Esophagus squamous epithelium (tissue), 5 donors: ENCODE measurements around the gene RNF217. TPM values are rescaled to one million over a fixed set of nuclear protein-coding genes. Genes with fewer than 3 reads are reported as not detected.

Experiments used
- DNase-seq: peaks from one replicate; lab custom pipeline; 2025; lab: John Stamatoyannopoulos, UW
- H3K27ac ChIP-seq, 4 donors: fragments of 200-600 bp; sonication (generic); one replicate each; pipeline ENCODE4 v1.5.1; 2016 to 2019; ENCODE audit warnings: mild to moderate bottlenecking in 1 of 4
- H3K27me3 ChIP-seq, 4 donors: fragments of 200-600 bp; sonication (generic); 1 replicate in 3 of 4; 2 replicates in 1 of 4; pipeline versions ENCODE4 v1.5.1 to v1.6.0; 2017 to 2021; ENCODE audit warnings: antibody characterized with exemption in 1 of 4
- H3K36me3 ChIP-seq, 3 donors: fragments of 200-600 bp; sonication (generic); one replicate each; pipeline ENCODE4 v1.5.1; 2016 to 2019
- H3K4me1 ChIP-seq, 3 donors: fragments of 200-600 bp; sonication (generic); one replicate each; pipeline ENCODE4 v1.5.1; 2017 to 2019
- H3K4me3 ChIP-seq, 4 donors: fragments of 200-600 bp; sonication (generic); 1 replicate in 3 of 4; 2 replicates in 1 of 4; pipeline ENCODE4 v1.5.1; 2016 to 2019; ENCODE audit warnings: mild to moderate bottlenecking in 2 of 4, moderate library complexity in 1 of 4
- H3K9me3 ChIP-seq, 3 donors: fragments of 200-600 bp; sonication (generic); one replicate each; pipeline ENCODE4 v1.5.1; 2016 to 2019
- POLR2A ChIP-seq, 4 donors: fragments of 450-650 bp; IDR thresholded peaks; one replicate each; pipeline ENCODE4 v1.6.1; 2017; ENCODE audit warnings: antibody characterized with exemption in 4 of 4, mild to moderate bottlenecking in 4 of 4, moderate library complexity in 3 of 4
- WGBS, 2 donors: methylation state at CpG; one replicate each; pipeline ENCODE4 v1.1.5; 2018; 5-methylcytosine and 5-hydroxymethylcytosine counted together
- intact Hi-C: fragments of 100-400 bp; cut with DNase I; formaldehyde crosslinking; loops from one replicate; pipeline ENCODE4 v1.15.0; 2022
- total RNA-seq, 4 donors: library from RNA; depleted of rRNA; stranded (reverse); fragments of >200 nt; gene quantifications; one replicate each; pipeline ENCODE4 v1.1.0, GENCODE V29; 2016
- TF ChIP-seq, protein P1 (sequence below), 6 experiments: fragments of 450-650 bp in 4 of 6; fragments of 200-600 bp in 2 of 6; sonication (generic) in 2 of 6; IDR thresholded peaks; one replicate each; pipeline ENCODE4 v1.5.1; 2016 to 2019; ENCODE audit warnings: antibody characterized with exemption in 6 of 6, mild to moderate bottlenecking in 4 of 6, moderate library complexity in 4 of 6
- donor health status: DM: yes; HTN: yes; CAD: no.

Gene RNF217
- total RNA-seq, 4 donors from 2014 or later = 9.1 to 26.3 (median 15.4) TPM

DNA sequence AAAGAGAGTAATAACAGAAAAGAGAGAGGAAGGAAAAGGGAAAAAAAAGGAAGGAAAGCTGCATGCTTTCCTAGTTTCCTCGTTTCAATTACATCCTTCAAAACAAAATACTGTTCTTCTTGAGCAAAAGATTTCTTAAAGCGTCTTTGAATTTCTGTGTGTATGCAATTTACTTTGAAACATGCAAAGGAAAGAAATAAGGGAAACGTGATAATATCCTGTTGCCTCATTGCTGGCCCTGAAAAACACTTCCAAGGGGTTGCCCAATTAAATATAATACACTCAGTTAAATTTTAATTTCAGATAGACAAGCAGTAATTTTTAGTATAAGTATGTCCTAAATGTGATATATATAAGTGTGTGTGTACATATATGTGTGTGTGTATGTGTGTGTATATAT is 140.2 kb downstream of the RNF217 start:
- 51 to 60% methylated on average over 3 of the region's 3 CpGs for WGBS, 2 donors
- H3K9me3 ChIP-seq = no peaks in the 10 kb centered on the region
- no peaks in the 10 kb centered on the region for H3K36me3 ChIP-seq
- H3K4me1 ChIP-seq = peaks cover 0 to 24% (median 8%) of the 10 kb centered on the region in 3 donors
- intact Hi-C loops = no loop called here
- no peak overlapping the region for H3K27ac ChIP-seq
- no peaks in the 10 kb centered on the region for H3K27me3 ChIP-seq
- TF ChIP-seq, protein P1, sequence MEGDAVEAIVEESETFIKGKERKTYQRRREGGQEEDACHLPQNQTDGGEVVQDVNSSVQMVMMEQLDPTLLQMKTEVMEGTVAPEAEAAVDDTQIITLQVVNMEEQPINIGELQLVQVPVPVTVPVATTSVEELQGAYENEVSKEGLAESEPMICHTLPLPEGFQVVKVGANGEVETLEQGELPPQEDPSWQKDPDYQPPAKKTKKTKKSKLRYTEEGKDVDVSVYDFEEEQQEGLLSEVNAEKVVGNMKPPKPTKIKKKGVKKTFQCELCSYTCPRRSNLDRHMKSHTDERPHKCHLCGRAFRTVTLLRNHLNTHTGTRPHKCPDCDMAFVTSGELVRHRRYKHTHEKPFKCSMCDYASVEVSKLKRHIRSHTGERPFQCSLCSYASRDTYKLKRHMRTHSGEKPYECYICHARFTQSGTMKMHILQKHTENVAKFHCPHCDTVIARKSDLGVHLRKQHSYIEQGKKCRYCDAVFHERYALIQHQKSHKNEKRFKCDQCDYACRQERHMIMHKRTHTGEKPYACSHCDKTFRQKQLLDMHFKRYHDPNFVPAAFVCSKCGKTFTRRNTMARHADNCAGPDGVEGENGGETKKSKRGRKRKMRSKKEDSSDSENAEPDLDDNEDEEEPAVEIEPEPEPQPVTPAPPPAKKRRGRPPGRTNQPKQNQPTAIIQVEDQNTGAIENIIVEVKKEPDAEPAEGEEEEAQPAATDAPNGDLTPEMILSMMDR (IDR thresholded peaks at IDR 0.05) = no peak
- TF ChIP-seq POLR2A (IDR thresholded peaks at IDR 0.05) = no peak
- no peak overlapping the region for H3K4me3 ChIP-seq
- DNase-seq = no peak

DNA sequence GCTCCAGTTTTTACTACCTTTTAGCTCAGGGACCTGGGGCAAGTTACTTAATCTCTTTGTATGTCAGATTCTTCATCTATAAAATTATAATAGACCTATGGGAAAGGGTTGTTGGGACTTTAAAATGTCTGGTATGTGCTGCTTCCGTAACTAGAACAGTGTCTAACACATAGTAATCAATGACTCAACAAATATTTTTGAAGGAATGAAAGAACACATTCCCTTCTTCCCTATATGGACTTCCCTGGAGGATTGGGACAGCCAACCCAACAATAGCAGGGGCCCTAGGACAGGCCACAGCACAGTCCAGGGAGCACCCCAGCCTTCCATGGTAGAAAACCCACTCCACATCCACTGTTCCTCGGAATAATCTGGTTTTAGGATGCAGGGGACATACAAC is 140.7 kb downstream of the RNF217 start:
- no peak for TF ChIP-seq POLR2A (IDR thresholded peaks at IDR 0.05)
- TF ChIP-seq, protein P1 (IDR thresholded peaks at IDR 0.05) = no peak
- H3K27me3 ChIP-seq = no peaks in the 10 kb centered on the region
- no peak for DNase-seq
- WGBS, 2 donors = 64 to 78% methylated on average over 2 of the region's 2 CpGs
- H3K9me3 ChIP-seq = no peaks in the 10 kb centered on the region
- no peaks in the 10 kb centered on the region for H3K36me3 ChIP-seq
- peaks cover 0 to 24% (median 8%) of the 10 kb centered on the region in 3 donors for H3K4me1 ChIP-seq
- H3K4me3 ChIP-seq = no peak overlapping the region
- intact Hi-C loops = no loop called here
- H3K27ac ChIP-seq = no peak overlapping the region

DNA sequence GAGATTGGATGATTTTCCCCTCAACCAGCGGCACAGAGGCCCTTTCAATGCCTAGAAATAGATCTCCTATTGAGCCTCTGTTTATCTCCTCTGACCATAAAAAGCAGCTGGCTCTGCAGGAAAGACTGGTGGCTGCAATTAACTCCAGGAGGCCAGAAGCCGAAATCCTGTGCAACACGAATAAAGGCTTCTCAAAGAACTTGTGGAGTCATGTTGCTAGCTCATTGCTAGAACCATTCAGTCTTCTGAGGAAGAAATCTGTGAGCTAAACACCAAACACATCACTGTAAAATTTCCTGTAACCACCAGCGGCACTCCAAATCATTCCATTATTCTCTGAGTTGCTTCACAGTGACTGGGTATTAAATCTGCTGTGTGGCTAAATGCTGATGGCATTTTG is 142.2 kb downstream of the RNF217 start:
- no peaks in the 10 kb centered on the region for H3K9me3 ChIP-seq
- 16 to 31% methylated on average over 3 to 4 of the region's 4 CpGs for WGBS, 2 donors

DNA sequence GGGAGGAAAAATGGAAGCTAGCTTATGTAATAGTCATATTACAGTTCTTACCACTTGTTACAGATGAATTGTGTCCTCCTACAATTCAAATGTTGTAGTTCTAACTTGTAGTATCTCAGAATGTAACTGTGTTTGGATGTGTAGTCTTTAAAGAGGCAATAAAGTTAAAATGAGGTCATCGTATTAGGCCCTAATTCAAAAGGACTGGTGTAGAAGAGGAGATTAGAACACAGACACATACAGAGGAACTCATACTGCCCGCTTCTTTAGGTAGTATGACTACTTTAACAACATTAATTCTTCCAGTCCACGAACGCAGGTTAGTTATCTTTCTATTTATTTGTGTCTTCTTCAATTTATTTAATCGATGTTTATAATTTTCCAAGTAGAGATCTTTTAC is 144.8 kb downstream of the RNF217 start:
- H3K27me3 ChIP-seq = no peaks in the 10 kb centered on the region
- DNase-seq = no peak
- intact Hi-C loops = no loop called here
- no peaks in the 10 kb centered on the region for H3K36me3 ChIP-seq
- H3K4me3 ChIP-seq = no peak overlapping the region
- H3K9me3 ChIP-seq = peaks cover 0 to 20% (median 15%) of the 10 kb centered on the region in 3 donors
- peaks cover 0 to 10% (median 8%) of the 10 kb centered on the region in 3 donors for H3K4me1 ChIP-seq
- no peak overlapping the region for H3K27ac ChIP-seq
- no peak for TF ChIP-seq POLR2A (IDR thresholded peaks at IDR 0.05)
- TF ChIP-seq, protein P1 (IDR thresholded peaks at IDR 0.05) = no peak
- WGBS, 2 donors = 93 to 95% methylated on average over 5 of the region's 5 CpGs

More for the DNA sequence above, 142.2 kb downstream of the RNF217 start:
- no peaks in the 10 kb centered on the region for H3K27me3 ChIP-seq
- intact Hi-C loops = no loop called here
- H3K27ac ChIP-seq = peak overlapping the region in 2 of 4 donors; percentile 21 to 25
- H3K36me3 ChIP-seq = no peaks in the 10 kb centered on the region
- TF ChIP-seq, protein P1 (IDR thresholded peaks at IDR 0.05) = no peak
- TF ChIP-seq POLR2A (IDR thresholded peaks at IDR 0.05) = no peak
- peaks cover 0 to 16% (median 8%) of the 10 kb centered on the region in 3 donors for H3K4me1 ChIP-seq
- no peak for DNase-seq
- no peak overlapping the region for H3K4me3 ChIP-seq

DNA sequence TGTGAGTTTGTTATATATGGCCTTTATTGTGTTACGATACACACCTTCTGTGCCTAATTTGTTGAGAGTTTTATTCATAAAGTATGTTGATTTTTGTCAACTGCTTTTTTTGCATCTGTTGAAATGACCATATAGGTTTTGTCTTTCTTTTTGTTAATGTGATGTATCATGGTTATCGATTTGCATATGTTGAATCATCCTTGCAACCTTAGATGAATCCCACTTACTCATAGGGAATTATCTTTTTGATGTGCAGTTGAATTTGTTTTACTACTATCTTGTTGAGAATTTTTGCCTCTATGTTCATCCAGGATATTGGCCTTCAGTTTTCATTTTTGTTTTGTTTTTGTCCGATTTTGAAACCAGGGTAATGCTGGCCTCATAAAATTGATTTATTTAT is 145.7 kb downstream of the RNF217 start:
- Histone ChIP-seq H3K27me3 (no peaks in the 10 kb centered on the region), H3K4me3 (no peak overlapping the region), H3K4me1 (peaks cover 0 to 10% (median 8%) of the 10 kb centered on the region in 3 donors), H3K9me3 (peaks cover 0 to 21% (median 15%) of the 10 kb centered on the region in 3 donors), H3K36me3 (no peaks in the 10 kb centered on the region), H3K27ac (no peak overlapping the region)
- 77 to 80% methylated on average over 3 of the region's 3 CpGs for WGBS, 2 donors
- intact Hi-C loops = no loop called here
- TF ChIP-seq, protein P1 (IDR thresholded peaks at IDR 0.05) = no peak
- no peak for TF ChIP-seq POLR2A (IDR thresholded peaks at IDR 0.05)
- no peak for DNase-seq
